Adrenal gland (tissue), 12 donors: Measurements from ENCODE around the gene MTG2. TPM values are rescaled to one million over a fixed set of nuclear protein-coding genes. Genes with fewer than 3 reads are reported as not detected.

ENCODE experiments used
- DNase-seq, 7 donors: peaks; one replicate each; pipeline ENCODE4 v3.0.0-alpha.2; 2019 to 2020
- H3K27ac ChIP-seq, 5 donors: fragments of 200-600 bp; sonication (generic) in 4 of 5; 1 replicate in 3 of 5; 2 replicates in 2 of 5; pipeline versions ENCODE4 v1.5.1 to v1.8.0; 2016 to 2020; ENCODE audit warnings: mild to moderate bottlenecking in 1 of 5
- H3K27me3 ChIP-seq: fragments of 200-600 bp; 2 replicates; pipeline ENCODE4 v1.8.0; 2021
- H3K36me3 ChIP-seq, 2 donors: fragments of 200-600 bp; replicated peaks in 1 of 2; 1 replicate in 1 of 2; 2 replicates in 1 of 2; pipeline versions ENCODE4 v1.5.1 to v1.8.0; 2018 to 2022
- H3K4me1 ChIP-seq, 2 donors: fragments of 200-600 bp; replicated peaks in 1 of 2; 1 replicate in 1 of 2; 2 replicates in 1 of 2; pipeline versions ENCODE4 v1.5.1 to v1.8.0; 2018 to 2021
- H3K4me3 ChIP-seq, 4 donors: fragments of 200-600 bp; sonication (generic) in 3 of 4; one replicate each; pipeline ENCODE4 v1.5.1; 2016 to 2018
- H3K9me3 ChIP-seq, 3 donors: fragments of 200-600 bp; sonication (generic) in 1 of 3; replicated peaks in 1 of 3; 1 replicate in 2 of 3; 2 replicates in 1 of 3; pipeline versions ENCODE4 v1.5.1 to v1.8.0; 2016 to 2021
- CTCF ChIP-seq, 6 experiments: fragments of 450-650 bp in 4 of 6; fragments of 200-600 bp in 2 of 6; sonication (generic) in 1 of 6; IDR thresholded peaks; 1 replicate in 5 of 6; 2 replicates in 1 of 6; pipeline versions ENCODE4 v1.5.1 to v1.8.0; 2016 to 2021; ENCODE audit warnings: antibody characterized with exemption in 6 of 6, mild to moderate bottlenecking in 2 of 6, moderate library complexity in 1 of 6
- POLR2A ChIP-seq, 2 donors: fragments of 450-650 bp; IDR thresholded peaks; one replicate each; pipeline ENCODE4 v1.6.1; 2017; ENCODE audit warnings: antibody characterized with exemption in 2 of 2, mild to moderate bottlenecking in 2 of 2, moderate library complexity in 1 of 2
- WGBS, 4 donors: extraction: QIAGEN DNeasy Blood & Tissue Kit in 2 of 4; methylation state at CpG; one replicate each; pipeline versions ENCODE4 v1.1.5 to v1.1.7; 2013 to 2017; 5-methylcytosine and 5-hydroxymethylcytosine counted together
- intact Hi-C, 2 donors: fragments of 100-400 bp; cut with DNase I; formaldehyde crosslinking; loops; one replicate each; pipeline versions ENCODE4 v1.14.1 to v1.15.0; 2022 to 2023
- polyA plus RNA-seq, 3 donors: library from polyadenylated mRNA; stranded (reverse); fragments of 200-250 nt in 2 of 3; fragments of 350-450 nt in 1 of 3; fragmentation: Illumina TruSeq in 1 of 3; extraction: RNeasy Lipid Tissue Mini Kit (QIAGEN cat#74804) in 1 of 3; gene quantifications; one replicate each; pipeline ENCODE4 v1.2.3, GENCODE V29; 2013 to 2014
- total RNA-seq, 9 donors: library from RNA; depleted of rRNA in 4 of 9; stranded (reverse); fragments of >200 nt in 4 of 9; fragments of 120-200 nt in 1 of 9; fragmentation: NEBNext Ultra II Directional in 1 of 9; extraction: Animal tissue kit (Norgen Biotek cat#: 25700) in 1 of 9; gene quantifications; one replicate each; pipeline versions ENCODE4 v1.1.0 to v1.2.4, GENCODE V29; 2013 to 2023
- donor health status: healthy with polysubstance abuse.
- donor health status: Bipolar disorder and iron deficiency.
- donor health status: DM: yes; HTN: yes; CAD: no.
- donor health status: DM: no; HTN: no; CAD: no.
- donor health status: DM: no; HTN: no; CAD: no.
- donor health status: DM: yes; HTN: yes; CAD: no.

MTG2 gene
- total and polyA plus RNA-seq, 12 donors: 11.5 to 90.4 (median 47.2) TPM

GRCh38 chr20:62223571-62223970 lies 40.7 kb downstream of the MTG2 start:
- Histone ChIP-seq H3K4me3 (no peak overlapping the region), H3K27ac (no peak overlapping the region), H3K27me3 (peaks cover 14% of the 10 kb centered on the region), H3K4me1 (peaks cover 10 to 13% of the 10 kb centered on the region in 2 donors), H3K36me3 (no peaks in the 10 kb centered on the region), H3K9me3 (no peaks in the 10 kb centered on the region)
- DNase-seq: no peak
- TF ChIP-seq POLR2A (IDR thresholded peaks at IDR 0.05) (no peak), CTCF (IDR thresholded peaks at IDR 0.05) (no peak)
- intact Hi-C loops: no loop called here
- 73 to 89% (median 83%) methylated on average over 3 to 9 of the region's 9 CpGs for WGBS, 4 donors

GRCh38 chr20:62224113-62224855 lies 41.5 kb downstream of the MTG2 start:
- Histone ChIP-seq H3K27me3 (peaks cover 9% of the 10 kb centered on the region), H3K4me3 (no peak overlapping the region), H3K36me3 (no peaks in the 10 kb centered on the region), H3K9me3 (no peaks in the 10 kb centered on the region), H3K27ac (no peak overlapping the region), H3K4me1 (peaks cover 10 to 12% of the 10 kb centered on the region in 2 donors)
- 59 to 69% (median 65%) methylated on average over 18 to 21 of the region's 21 CpGs for WGBS, 4 donors
- DNase-seq: no peak
- intact Hi-C loops: no loop called here
- no peak for TF ChIP-seq POLR2A (IDR thresholded peaks at IDR 0.05)
- TF ChIP-seq CTCF (IDR thresholded peaks at IDR 0.05): no peak

GRCh38 chr20:62225026-62225425 lies 42.2 kb downstream of the MTG2 start:
- Histone ChIP-seq H3K27ac (no peak overlapping the region), H3K4me1 (peaks cover 7 to 8% of the 10 kb centered on the region in 2 donors), H3K36me3 (no peaks in the 10 kb centered on the region), H3K27me3 (peaks cover 9% of the 10 kb centered on the region), H3K4me3 (no peak overlapping the region), H3K9me3 (no peaks in the 10 kb centered on the region)
- DNase-seq: no peak
- no peak for TF ChIP-seq POLR2A (IDR thresholded peaks at IDR 0.05)
- TF ChIP-seq CTCF (IDR thresholded peaks at IDR 0.05): no peak
- intact Hi-C loops: no loop called here
- WGBS, 4 donors: 86 to 92% (median 90%) methylated on average over 7 to 13 of the region's 13 CpGs

- no peaks in the 10 kb centered on the region for H3K4me1 ChIP-seq
- H3K4me3 ChIP-seq: no peak overlapping the region
- no peak for DNase-seq
- no peaks in the 10 kb centered on the region for H3K9me3 ChIP-seq
- H3K27ac ChIP-seq: no peak overlapping the region
- H3K36me3 ChIP-seq: no peaks in the 10 kb centered on the region
- WGBS, 4 donors: 76 to 81% (median 78%) methylated on average over 14 to 17 of the region's 17 CpGs
- peaks cover 9% of the 10 kb centered on the region for H3K27me3 ChIP-seq
- TF ChIP-seq POLR2A (IDR thresholded peaks at IDR 0.05) (no peak), CTCF (IDR thresholded peaks at IDR 0.05) (no peak)
- intact Hi-C loops: no loop called here
These were observed 43.2 kb downstream of the MTG2 start for GRCh38 chr20:62225820-62226635.
